ENCODE data around the gene NUP214. TPM values are rescaled to one million over a fixed set of nuclear protein-coding genes. Genes with fewer than 3 reads are reported as not detected.

NUP214 gene
- total RNA-seq, 2 experiments from 2014 or later = 45.5 to 49.9 TPM

- Mint-ChIP-seq H3K4me1 (ENCODE audit: low read depth) (no peaks in the 10 kb centered on the region), H3K27ac (no peak overlapping the region), H3K27me3 (no peaks in the 10 kb centered on the region), H3K9me3 (peaks cover 3% of the 10 kb centered on the region), H3K36me3 (peaks cover 3% of the 10 kb centered on the region), H3K4me3 (no peak overlapping the region)
- no peak for DNase-seq
- ChIA-PET POLR2A (no interaction called here), CTCF (interaction anchor here (0.9 to 1.9 kb wide), 2 partner anchors 90 to 104 kb away, joined by 3 to 9 read pairs; no protein-coding TSS in a partner anchor)
- intact Hi-C loops (cut with micrococcal nuclease) = no loop called here
These were observed 121.2 kb downstream of the NUP214 start for GRCh38 chr9:131246618-131247017.

- peak overlapping the region; percentile 88 for H3K27ac Mint-ChIP-seq
- H3K9me3 Mint-ChIP-seq = no peaks in the 10 kb centered on the region
- no peak for DNase-seq
- peaks cover 30% of the 10 kb centered on the region for H3K4me1 Mint-ChIP-seq (ENCODE audit: low read depth)
- ChIA-PET POLR2A (interaction anchor here (0.8 to 8.0 kb wide), 7 partner anchors 9 to 38 kb away, joined by 3 to 180 read pairs (median 5); partner anchors contain the start of gene FAM78A), CTCF (interaction anchor here (1.3 to 9.7 kb wide), 4 partner anchors 14 to 84 kb away, joined by 3 to 109 read pairs (median 7); partner anchors contain the start of gene FAM78A)
- intact Hi-C loops (cut with micrococcal nuclease) = loop anchor here (1.0 to 5.0 kb wide), 4 partner anchors 14 to 75 kb away; no protein-coding TSS in a partner anchor
- peak overlapping the region; percentile 78 for H3K4me3 Mint-ChIP-seq
- no peaks in the 10 kb centered on the region for H3K36me3 Mint-ChIP-seq
- H3K27me3 Mint-ChIP-seq = no peaks in the 10 kb centered on the region
These were observed 126.7 kb downstream of the NUP214 start for GRCh38 chr9:131252120-131252519.

DNA sequence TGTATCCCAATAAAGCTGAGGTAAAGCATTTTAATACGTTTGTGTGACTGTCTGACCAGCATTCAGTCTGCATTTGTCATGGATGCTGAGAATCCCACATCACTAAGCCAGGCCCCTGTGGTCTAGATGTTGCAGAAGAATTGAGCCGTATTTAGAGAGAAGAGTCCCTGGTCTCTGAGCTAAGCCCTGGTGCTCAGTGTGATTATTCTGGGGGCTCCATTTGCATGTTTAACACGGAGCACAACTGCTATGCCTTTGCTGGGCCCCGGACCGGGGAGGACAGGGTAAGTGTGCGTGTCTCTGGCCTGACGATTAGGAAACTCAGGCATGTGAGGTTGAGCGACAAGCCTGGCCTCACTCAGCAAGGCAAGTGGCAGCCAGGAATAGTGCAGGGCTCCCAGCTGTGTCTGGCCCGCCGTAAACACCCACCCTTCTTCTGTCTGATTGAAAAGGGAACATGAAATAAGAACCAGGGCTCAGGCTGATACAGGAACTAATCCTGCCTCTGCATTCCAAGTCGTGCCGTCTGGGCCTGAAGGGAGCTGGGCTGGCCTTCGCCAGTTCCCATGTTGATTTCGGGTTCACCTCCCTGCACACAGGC, 128.6 kb downstream of the NUP214 start:
- Mint-ChIP-seq H3K36me3 (peaks cover 2% of the 10 kb centered on the region), H3K4me3 (peak overlapping the region; percentile 43), H3K27ac (peak overlapping the region; percentile 88), H3K4me1 (ENCODE audit: low read depth) (peaks cover 37% of the 10 kb centered on the region), H3K9me3 (no peaks in the 10 kb centered on the region), H3K27me3 (no peaks in the 10 kb centered on the region)
- DNase-seq = no peak
- intact Hi-C loops (cut with micrococcal nuclease) = loop anchor here (5.0 kb wide), 1 partner anchor 77 kb away; no protein-coding TSS in a partner anchor
- POLR2A ChIA-PET = interaction anchor here (0.7 to 8.0 kb wide), 3 partner anchors 10 to 128 kb away, joined by 3 to 180 read pairs (median 5); partner anchors contain the start of genes FAM78A and NUP214
- CTCF ChIA-PET = interaction anchor here (0.9 to 9.7 kb wide), 4 partner anchors 18 to 197 kb away, joined by 3 to 109 read pairs (median 6); partner anchors contain the start of gene FAM78A

DNA sequence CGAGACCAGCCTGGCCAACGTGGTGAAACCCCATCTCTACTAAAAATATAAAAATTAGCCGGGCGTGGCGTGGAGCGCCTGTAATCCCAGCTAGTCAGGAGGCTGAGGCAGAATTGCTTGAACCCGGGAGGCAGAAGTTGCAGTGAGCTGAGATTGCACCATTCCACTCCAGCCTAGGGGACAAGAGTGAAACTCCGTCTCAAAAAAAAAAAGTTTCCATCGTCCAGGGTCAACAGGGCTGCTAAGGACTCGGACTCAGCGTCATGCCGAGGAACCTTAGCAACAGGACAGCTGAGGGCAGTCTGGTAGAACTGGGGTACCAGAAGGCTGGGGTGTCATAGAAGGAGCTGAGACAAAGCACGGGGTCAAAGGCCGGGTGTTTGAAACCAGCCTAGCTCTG, 129.2 kb downstream of the NUP214 start:
- DNase-seq = no peak
- H3K9me3 Mint-ChIP-seq = no peaks in the 10 kb centered on the region
- no peaks in the 10 kb centered on the region for H3K27me3 Mint-ChIP-seq
- H3K4me3 Mint-ChIP-seq = no peak overlapping the region
- POLR2A ChIA-PET = interaction anchor here (0.7 to 8.0 kb wide), 4 partner anchors 10 to 129 kb away, joined by 3 to 180 read pairs (median 4); partner anchors contain the start of genes FAM78A and NUP214
- H3K4me1 Mint-ChIP-seq (ENCODE audit: low read depth) = peaks cover 37% of the 10 kb centered on the region
- H3K27ac Mint-ChIP-seq = peak overlapping the region; percentile 97
- intact Hi-C loops (cut with micrococcal nuclease) = loop anchor here (5.0 kb wide), 1 partner anchor 77 kb away; no protein-coding TSS in a partner anchor
- peaks cover 2% of the 10 kb centered on the region for H3K36me3 Mint-ChIP-seq
- CTCF ChIA-PET = interaction anchor here (1.0 to 9.7 kb wide), 3 partner anchors 17 to 197 kb away, joined by 3 to 109 read pairs (median 3); partner anchors contain the start of gene FAM78A

DNA sequence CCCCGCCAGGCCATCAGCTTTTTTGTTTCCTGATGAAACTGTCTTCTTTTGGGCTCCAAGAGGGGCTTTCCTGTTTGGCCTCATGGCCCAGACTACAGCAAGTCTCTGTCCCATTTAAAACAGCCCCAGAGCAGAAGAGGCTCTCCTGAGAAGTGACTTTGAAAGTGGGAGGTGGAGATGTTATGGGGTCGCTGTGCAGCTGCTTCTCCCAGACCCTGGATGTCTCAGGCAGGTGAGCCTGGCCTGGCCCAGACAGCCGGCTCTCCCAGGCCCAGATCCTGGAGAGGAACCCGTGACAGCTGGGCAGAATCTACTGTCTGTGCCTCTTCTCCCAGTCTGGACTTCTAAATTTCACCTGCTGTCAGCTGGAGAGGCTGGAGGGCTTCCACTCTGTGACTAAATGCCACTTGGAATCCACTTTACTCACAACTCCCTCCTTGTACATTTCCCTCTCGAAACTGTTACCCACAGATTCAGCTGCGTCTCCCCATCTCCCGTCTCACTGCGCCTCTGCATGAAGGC, 130.4 kb downstream of the NUP214 start:
- Mint-ChIP-seq H3K27ac (peak overlapping the region; percentile 97), H3K9me3 (no peaks in the 10 kb centered on the region), H3K4me3 (peak overlapping the region; percentile 84), H3K36me3 (peaks cover 8% of the 10 kb centered on the region), H3K27me3 (no peaks in the 10 kb centered on the region), H3K4me1 (ENCODE audit: low read depth) (peaks cover 44% of the 10 kb centered on the region)
- ChIA-PET CTCF (interaction anchor here (0.9 to 9.7 kb wide), 4 partner anchors 16 to 81 kb away, joined by 3 to 109 read pairs (median 3); partner anchors contain the start of gene FAM78A), POLR2A (interaction anchor here (0.7 to 8.0 kb wide), 9 partner anchors 9 to 423 kb away, joined by 3 to 180 read pairs (median 4); partner anchors contain the start of genes FAM78A and NUP214)
- intact Hi-C loops (cut with micrococcal nuclease) = loop anchor here (1.0 kb wide), 2 partner anchors 11 to 17 kb away; no protein-coding TSS in a partner anchor
- DNase-seq = no peak

GRCh38 chr9:131257266-131258025, 132.1 kb downstream of the NUP214 start:
- ChIA-PET POLR2A (interaction anchor here (0.6 to 8.0 kb wide), 5 partner anchors 14 to 365 kb away, joined by 3 to 180 read pairs (median 7); partner anchors contain the start of genes FAM78A and NUP214), CTCF (interaction anchor here (1.4 to 9.7 kb wide), 2 partner anchors 14 to 93 kb away, joined by 3 to 109 read pairs; partner anchors contain the start of gene FAM78A)
- Mint-ChIP-seq H3K27me3 (no peaks in the 10 kb centered on the region), H3K4me3 (peak overlapping the region; percentile 29), H3K4me1 (ENCODE audit: low read depth) (peaks cover 45% of the 10 kb centered on the region), H3K36me3 (peaks cover 19% of the 10 kb centered on the region), H3K9me3 (no peaks in the 10 kb centered on the region), H3K27ac (peak overlapping the region; percentile 97)
- DNase-seq = no peak
- intact Hi-C loops (cut with micrococcal nuclease) = no loop called here

- Mint-ChIP-seq H3K4me1 (ENCODE audit: low read depth) (peaks cover 50% of the 10 kb centered on the region), H3K27me3 (no peaks in the 10 kb centered on the region), H3K27ac (peak overlapping the region; percentile 97), H3K36me3 (peaks cover 25% of the 10 kb centered on the region), H3K4me3 (no peak overlapping the region), H3K9me3 (no peaks in the 10 kb centered on the region)
- DNase-seq = no peak
- CTCF ChIA-PET = interaction anchor here (1.4 to 9.7 kb wide), 2 partner anchors 13 to 92 kb away, joined by 3 to 109 read pairs; partner anchors contain the start of gene FAM78A
- POLR2A ChIA-PET = interaction anchor here (8.0 kb wide), 1 partner anchor 13 kb away, joined by 180 read pairs; the partner anchor contains the start of gene FAM78A
- intact Hi-C loops (cut with micrococcal nuclease) = no loop called here
These were observed 132.8 kb downstream of the NUP214 start for GRCh38 chr9:131258186-131258585.

DNA sequence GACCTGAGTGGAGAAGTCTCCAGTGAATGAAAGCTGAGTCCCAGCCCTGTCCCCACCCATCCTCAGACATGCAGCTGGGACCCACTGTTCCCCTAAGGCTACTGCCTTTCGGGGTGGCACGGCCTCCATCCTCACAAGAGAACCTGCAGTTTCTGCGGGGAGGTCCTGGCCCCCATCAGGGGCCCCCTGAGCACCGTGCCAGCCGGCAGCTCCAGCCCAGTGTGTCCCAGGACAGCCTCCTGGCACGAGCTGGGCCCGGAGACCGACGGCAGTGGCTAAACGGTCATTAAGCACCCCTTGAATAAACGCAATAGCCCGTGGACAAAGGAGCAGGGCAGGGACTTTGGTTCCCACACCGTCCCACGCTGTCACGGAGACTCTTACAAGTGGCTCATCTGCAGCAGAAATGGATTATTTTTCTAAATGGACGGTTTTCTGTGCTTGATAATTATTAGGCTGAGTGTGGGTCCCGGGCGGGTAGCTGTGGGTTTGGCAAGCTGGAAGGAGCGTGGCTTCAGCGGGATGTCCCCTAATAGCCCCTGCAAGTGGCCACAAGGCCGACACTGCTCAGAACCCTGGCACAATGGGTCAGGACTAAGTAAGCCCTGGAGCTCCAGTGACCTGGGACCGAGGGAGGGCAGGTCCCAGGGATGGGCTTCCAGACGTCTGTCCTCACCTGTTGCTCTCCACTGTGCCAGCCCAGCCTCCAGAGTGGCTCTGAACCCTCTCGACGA, 133.5 kb downstream of the NUP214 start:
- no peaks in the 10 kb centered on the region for H3K9me3 Mint-ChIP-seq
- H3K4me1 Mint-ChIP-seq (ENCODE audit: low read depth) = peaks cover 49% of the 10 kb centered on the region
- H3K36me3 Mint-ChIP-seq = peaks cover 28% of the 10 kb centered on the region
- ChIA-PET POLR2A (interaction anchor here (0.9 kb wide), 1 partner anchor 11 kb away, joined by 3 read pairs; no protein-coding TSS in a partner anchor), CTCF (interaction anchor here (9.7 kb wide), 1 partner anchor 13 kb away, joined by 109 read pairs; the partner anchor contains the start of gene FAM78A)
- no peak overlapping the region for H3K4me3 Mint-ChIP-seq
- intact Hi-C loops (cut with micrococcal nuclease) = no loop called here
- H3K27ac Mint-ChIP-seq = no peak overlapping the region
- no peak for DNase-seq
- no peaks in the 10 kb centered on the region for H3K27me3 Mint-ChIP-seq

DNA sequence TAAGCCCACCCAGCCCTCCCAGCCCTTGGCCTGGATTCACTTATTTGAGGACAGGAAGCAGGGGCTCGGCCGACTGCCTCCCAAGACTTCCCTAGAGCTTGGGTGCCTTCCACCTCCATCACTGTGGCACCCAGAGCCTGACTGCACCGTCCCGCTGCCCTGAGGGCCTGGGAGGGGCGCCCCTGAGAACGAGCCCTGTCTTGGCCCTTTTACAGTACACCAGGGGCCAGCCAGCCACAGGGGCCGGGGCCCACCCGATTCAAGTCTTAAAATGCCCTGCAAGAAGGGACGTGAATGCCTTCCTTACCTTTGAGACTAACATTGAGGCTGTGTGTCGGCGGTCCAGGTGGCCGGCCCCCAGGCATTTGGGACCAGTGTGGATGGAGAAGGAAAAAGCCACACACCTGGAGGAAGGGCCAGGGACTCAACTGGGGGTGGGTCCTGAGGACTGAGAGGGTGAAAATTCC, 134.1 kb downstream of the NUP214 start:
- intact Hi-C loops (cut with micrococcal nuclease) = no loop called here
- ChIA-PET POLR2A (interaction anchor here (0.9 kb wide), 1 partner anchor 10 kb away, joined by 3 read pairs; no protein-coding TSS in a partner anchor), CTCF (interaction anchor here (9.7 kb wide), 1 partner anchor 12 kb away, joined by 109 read pairs; the partner anchor contains the start of gene FAM78A)
- Mint-ChIP-seq H3K27ac (no peak overlapping the region), H3K4me1 (ENCODE audit: low read depth) (peaks cover 49% of the 10 kb centered on the region), H3K9me3 (no peaks in the 10 kb centered on the region), H3K27me3 (no peaks in the 10 kb centered on the region), H3K36me3 (peaks cover 30% of the 10 kb centered on the region), H3K4me3 (no peak overlapping the region)
- no peak for DNase-seq

DNA sequence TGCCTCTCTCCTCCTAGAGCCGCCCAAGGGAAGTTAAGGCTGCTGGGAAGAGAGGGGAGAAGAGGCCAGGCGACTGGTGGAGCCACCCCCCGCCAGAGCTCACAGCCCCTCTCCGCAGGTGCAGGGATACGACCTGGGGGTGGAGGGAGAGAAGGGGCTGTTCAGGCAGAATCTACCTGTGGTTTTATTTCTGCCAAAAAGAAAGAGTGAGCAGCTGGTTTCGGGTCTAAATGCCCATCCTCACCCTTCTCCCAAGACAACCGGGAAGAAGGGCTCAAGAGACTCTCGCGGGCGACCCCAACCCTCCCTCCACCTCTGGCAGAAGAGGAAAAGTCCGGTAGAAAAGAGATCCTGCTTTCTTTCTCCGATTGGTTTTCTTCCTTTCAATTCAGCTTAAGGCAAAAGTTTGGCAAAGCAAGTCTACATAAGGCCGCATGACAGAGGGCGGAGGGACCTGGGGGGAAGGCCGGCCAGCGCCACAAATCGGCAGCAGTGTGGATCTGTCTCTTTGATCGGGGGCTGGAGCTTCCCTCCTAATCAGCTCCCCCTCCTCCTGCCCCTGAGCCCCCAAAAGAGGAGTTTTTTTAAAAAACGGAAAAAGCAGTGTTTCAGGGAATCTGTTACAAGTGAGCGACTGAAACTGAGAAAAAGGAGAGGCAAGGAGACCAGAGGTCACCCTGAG, 134.7 kb downstream of the NUP214 start:
- CTCF ChIA-PET = interaction anchor here (9.7 kb wide), 1 partner anchor 12 kb away, joined by 109 read pairs; the partner anchor contains the start of gene FAM78A
- Mint-ChIP-seq H3K4me3 (no peak overlapping the region), H3K27ac (peak overlapping the region; percentile 38), H3K9me3 (no peaks in the 10 kb centered on the region), H3K36me3 (peaks cover 31% of the 10 kb centered on the region), H3K27me3 (no peaks in the 10 kb centered on the region), H3K4me1 (ENCODE audit: low read depth) (peaks cover 51% of the 10 kb centered on the region)
- POLR2A ChIA-PET = no interaction called here
- intact Hi-C loops (cut with micrococcal nuclease) = no loop called here
- DNase-seq = no peak

All from activated CD4-positive, alpha-beta memory T cell treated with anti-CD3 and anti-CD28 coated beads for 36 hours (primary cell).